K562 (cell line): Measurements from ENCODE around the gene MATN1. TPM values are rescaled to one million over a fixed set of nuclear protein-coding genes. Genes with fewer than 3 reads are reported as not detected.

Experiments
- AFF4 ChIP-seq: sonication (generic); formaldehyde crosslinking; IDR thresholded peaks from 2 replicates; pipeline ENCODE4 v1.8.0; 2023; ENCODE audit warnings: mild to moderate bottlenecking, missing genetic modification reagents
- ESRRA ChIP-seq: fragments of 450-650 bp; IDR thresholded peaks from 2 replicates; pipeline ENCODE4 v1.6.1; 2014; ENCODE audit warnings: low read depth, mild to moderate bottlenecking, moderate library complexity, borderline replicate concordance
- ID3 ChIP-seq, 2 experiments: fragments of 250-450 bp in 1 of 2; fragments of 450-650 bp in 1 of 2; sonication (Bioruptor Pico) in 1 of 2; IDR thresholded peaks; 2 replicates each; pipeline versions ENCODE4 v1.6.1 to v1.8.0; 2016 to 2021; ENCODE audit warnings: mild to moderate bottlenecking in 2 of 2, moderate library complexity in 2 of 2, missing compliant biosample characterization in 1 of 2, missing genetic modification characterization in 1 of 2
- MED1 ChIP-seq: sonication (generic); formaldehyde crosslinking; IDR thresholded peaks from 2 replicates; pipeline ENCODE4 v1.8.1; 2023; ENCODE audit warnings: missing genetic modification reagents, borderline replicate concordance
- RBM25 ChIP-seq: fragments of 200-400 bp; formaldehyde crosslinking; IDR thresholded peaks from 2 replicates; pipeline ENCODE4 v1.6.1; 2018; ENCODE audit warnings: low read length, low read depth, moderate library complexity; ENCODE audit not compliant: severe bottlenecking
- SFPQ ChIP-seq: fragments of 200-400 bp; formaldehyde crosslinking; IDR thresholded peaks from 2 replicates; pipeline ENCODE4 v1.6.1; 2017; ENCODE audit warnings: mild to moderate bottlenecking, low read depth, low read length, moderate library complexity
- SNAPC5 ChIP-seq: fragments of 250-450 bp; sonication (Bioruptor Pico); IDR thresholded peaks from 2 replicates; pipeline ENCODE4 v1.8.0; 2021; ENCODE audit warnings: moderate library complexity, mild to moderate bottlenecking, inconsistent platforms
- SUPT5H ChIP-seq: fragments of 450-650 bp; IDR thresholded peaks from 2 replicates; pipeline ENCODE4 v1.6.1; 2016
- TAL1 ChIP-seq: fragments of 450-650 bp; IDR thresholded peaks from 2 replicates; pipeline ENCODE4 v1.6.1; 2016; ENCODE audit warnings: mild to moderate bottlenecking
- THAP12 ChIP-seq: fragments of 250-450 bp; sonication (Bioruptor Pico); IDR thresholded peaks from 2 replicates; pipeline ENCODE4 v1.9.0; 2021; ENCODE audit warnings: mild to moderate bottlenecking, inconsistent platforms
- ZC3H11A ChIP-seq: IDR thresholded peaks from 2 replicates; pipeline ENCODE4 v1.6.1; 2012; ENCODE audit warnings: low read depth, low read length, improper control_type of control experiment
- ZNF217 ChIP-seq: sonication (generic); formaldehyde crosslinking; IDR thresholded peaks from 2 replicates; pipeline ENCODE4 v1.8.0; 2022; ENCODE audit warnings: mild to moderate bottlenecking, missing genetic modification reagents
- polyA plus RNA-seq, 8 experiments: library from polyadenylated mRNA; depleted of rRNA in 4 of 8; stranded (reverse) in 5 of 8; unstranded in 3 of 8; fragments of >200 nt; fragmentation: Nextera tagmentation in 2 of 8; fragmentation: Illumina TruSeq in 1 of 8; extraction: Ambion mirVana in 2 of 8; extraction: Trizol in 1 of 8; gene quantifications; 2 replicates each; pipeline versions ENCODE4 v1.2.1 to v1.2.3, GENCODE V29; 2011 to 2014; ENCODE audit warnings: inconsistent platforms in 1 of 8, missing spikeins in 1 of 8
- total RNA-seq, 7 experiments: library from RNA; depleted of rRNA in 6 of 7; stranded (reverse); fragments of >200 nt in 6 of 7; fragmentation: Illumina TruSeq in 2 of 7; extraction: Trizol in 2 of 7; gene quantifications; 2 replicates each; pipeline versions ENCODE4 v1.2.1 to v1.2.3, GENCODE V29; 2011 to 2021; ENCODE audit warnings: low replicate concordance in 1 of 7

Gene MATN1
- total and polyA plus RNA-seq, 9 of the 15 experiments (the other 6 are each of a cell fraction or from before 2014, with no cell fraction given) = 0.10 to 2.3 (median 1.2) TPM

- no peak for TF ChIP-seq AFF4
- no peak for TF ChIP-seq SNAPC5
- no peak for TF ChIP-seq THAP12 (CRISPR knock-in tag)
- no peak for TF ChIP-seq TAL1
- no peak for TF ChIP-seq MED1 (CRISPR knock-in tag)
- TF ChIP-seq SFPQ = no peak
- no peak for TF ChIP-seq ID3 (CRISPR knock-in tag; IDR thresholded peaks at IDR 0.05)
- TF ChIP-seq ID3 (tag; IDR thresholded peaks at IDR 0.05) = no peak
- no peak for TF ChIP-seq ZC3H11A
- TF ChIP-seq ZNF217 (CRISPR knock-in tag) = no peak
- no peak for TF ChIP-seq SUPT5H
- peak; percentile 19; the same call in 1 of the 2 replicates for TF ChIP-seq ESRRA
- peak; percentile 83 for TF ChIP-seq RBM25
Observed at GRCh38 chr1:30742300-30742962, 19.0 kb upstream of the MATN1 start (continued).
